HG03280 (cell line): ENCODE measurements around the gene VWA2.
A peak's percentile ranks its signal among the peaks of the same experiment; 100 is the strongest.

Source experiments
- ATAC-seq: cut with Tn5 transposase; IDR thresholded peaks from one replicate; pipeline ENCODE4 v1.9.1; 2021; ENCODE audit warnings: mild to moderate bottlenecking, moderate library complexity; ENCODE audit not compliant: unreplicated experiment

Gene VWA2

GRCh38 chr10:114293075-114293474 lies 54.0 kb downstream of the VWA2 start:
- ATAC-seq, result no peak

- ATAC-seq, result no peak
Observed at GRCh38 chr10:114294549-114294948, 55.5 kb downstream of the VWA2 start.

GRCh38 chr10:114295393-114295792 lies 56.3 kb downstream of the VWA2 start:
- no peak for ATAC-seq

- no peak for ATAC-seq
Observed at GRCh38 chr10:114297136-114297705, 58.2 kb downstream of the VWA2 start.

- no peak for ATAC-seq
Observed at GRCh38 chr10:114300036-114300645, 61.1 kb downstream of the VWA2 start.

GRCh38 chr10:114301177-114301576 lies 62.1 kb downstream of the VWA2 start:
- no peak for ATAC-seq

- ATAC-seq, result no peak
Observed at GRCh38 chr10:114301951-114302710, 63.1 kb downstream of the VWA2 start.

GRCh38 chr10:114303556-114303955 lies 64.5 kb downstream of the VWA2 start:
- ATAC-seq, result peak; percentile 5

- peak; percentile 74 for ATAC-seq
Observed at GRCh38 chr10:114304017-114304570, 65.0 kb downstream of the VWA2 start.

DNA sequence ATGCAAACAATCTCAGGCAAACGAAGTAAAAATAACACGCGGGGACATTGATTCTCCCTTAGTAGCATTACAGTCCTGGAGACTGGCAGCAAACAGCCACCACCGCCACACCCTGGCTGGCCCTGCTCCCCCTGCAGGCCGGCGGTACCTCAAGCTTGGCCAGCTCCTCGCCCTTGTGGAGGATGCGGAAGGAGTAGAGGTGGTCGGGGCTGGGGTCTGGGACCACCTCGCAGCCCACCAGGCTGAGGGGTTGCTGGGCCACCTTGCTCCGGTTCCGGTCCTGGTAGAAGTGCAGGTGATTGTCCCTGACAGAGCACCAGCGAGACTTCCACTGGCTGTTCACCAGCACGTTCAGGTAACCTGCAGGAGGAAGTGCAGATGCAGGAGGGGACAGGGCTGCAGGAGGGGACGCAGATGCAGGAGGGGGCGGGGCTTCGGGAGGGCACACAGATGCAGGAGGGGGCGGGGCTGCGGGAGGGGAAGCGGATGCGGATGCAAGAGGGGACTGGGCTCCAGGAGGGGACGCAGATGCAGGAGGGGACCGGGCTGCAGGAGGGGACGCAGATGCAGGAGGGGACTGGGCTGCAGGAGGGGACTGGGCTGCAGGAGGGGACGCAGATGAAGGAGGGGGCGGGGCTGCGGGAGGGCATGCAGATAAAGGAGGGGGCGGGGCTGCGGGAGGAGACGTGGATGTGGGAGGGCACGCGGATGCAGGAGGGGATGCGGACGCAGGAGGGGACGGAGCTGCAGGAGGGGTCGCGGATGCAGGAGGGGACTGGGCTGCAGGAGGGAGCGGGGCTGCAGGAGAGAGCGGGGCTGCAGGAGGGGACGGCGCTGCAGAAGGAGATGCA lies 65.7 kb downstream of the VWA2 start:
- ATAC-seq, result peak; percentile 59

- no peak for ATAC-seq
Observed at GRCh38 chr10:114305521-114305925, 66.5 kb downstream of the VWA2 start.

DNA sequence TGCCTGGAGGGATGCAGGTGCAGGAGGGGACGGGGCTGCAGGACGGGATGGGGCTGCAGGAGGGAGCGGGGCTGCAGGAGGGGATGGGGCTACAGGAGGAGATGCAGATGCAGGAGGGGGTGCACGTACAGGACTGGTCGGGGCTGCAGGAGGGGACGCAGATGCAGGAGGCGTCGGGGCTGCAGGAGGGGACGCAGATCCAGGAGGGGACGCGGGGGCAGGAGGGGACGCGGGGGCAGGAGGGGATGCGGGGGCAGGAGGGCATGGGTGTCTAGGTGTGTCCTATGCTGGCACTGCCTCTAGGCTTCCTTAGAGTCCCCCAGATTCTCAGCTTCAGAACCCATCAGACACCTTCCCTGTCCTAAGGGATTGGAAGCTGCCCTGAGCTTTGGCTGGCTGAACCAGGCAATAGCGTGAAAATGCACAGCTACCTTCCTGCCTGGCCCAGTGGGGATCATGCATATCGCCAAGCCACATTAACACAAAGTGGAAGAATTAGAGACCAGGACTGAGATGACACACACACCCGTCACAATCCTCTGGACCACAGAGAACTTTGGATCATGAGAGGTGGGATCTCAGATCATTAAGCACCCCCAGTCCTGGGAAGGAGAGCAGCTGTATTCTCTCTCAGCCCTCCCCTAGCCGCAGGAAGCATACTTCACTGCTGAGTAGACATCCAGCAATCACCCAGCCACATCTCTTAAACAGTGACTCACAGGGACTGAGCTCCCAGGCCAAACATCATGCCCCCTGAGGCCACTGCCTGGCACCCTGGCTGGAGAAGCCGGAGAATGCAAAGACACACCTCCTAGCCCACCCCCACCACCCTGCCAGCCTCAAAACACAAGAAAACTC lies 67.3 kb downstream of the VWA2 start:
- ATAC-seq, result no peak

DNA sequence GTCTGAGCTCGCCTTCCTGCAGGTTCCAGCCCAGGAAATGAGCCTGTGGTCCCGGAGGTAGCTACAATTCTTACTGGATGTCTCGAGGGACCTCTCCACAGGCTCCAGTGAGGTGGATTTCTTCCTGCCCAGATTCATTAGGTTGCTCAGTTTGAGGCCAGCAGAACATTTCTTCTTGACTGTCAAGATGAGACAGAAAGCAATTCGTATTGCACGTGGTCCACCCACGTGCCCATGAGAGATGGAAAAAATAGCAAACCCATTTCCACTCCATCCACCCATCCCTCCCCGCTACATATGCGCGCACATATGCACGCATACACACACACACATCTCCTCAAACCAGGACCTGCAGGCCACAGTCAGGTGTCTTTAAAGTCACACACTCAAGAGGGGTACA lies 68.7 kb downstream of the VWA2 start:
- no peak for ATAC-seq

DNA sequence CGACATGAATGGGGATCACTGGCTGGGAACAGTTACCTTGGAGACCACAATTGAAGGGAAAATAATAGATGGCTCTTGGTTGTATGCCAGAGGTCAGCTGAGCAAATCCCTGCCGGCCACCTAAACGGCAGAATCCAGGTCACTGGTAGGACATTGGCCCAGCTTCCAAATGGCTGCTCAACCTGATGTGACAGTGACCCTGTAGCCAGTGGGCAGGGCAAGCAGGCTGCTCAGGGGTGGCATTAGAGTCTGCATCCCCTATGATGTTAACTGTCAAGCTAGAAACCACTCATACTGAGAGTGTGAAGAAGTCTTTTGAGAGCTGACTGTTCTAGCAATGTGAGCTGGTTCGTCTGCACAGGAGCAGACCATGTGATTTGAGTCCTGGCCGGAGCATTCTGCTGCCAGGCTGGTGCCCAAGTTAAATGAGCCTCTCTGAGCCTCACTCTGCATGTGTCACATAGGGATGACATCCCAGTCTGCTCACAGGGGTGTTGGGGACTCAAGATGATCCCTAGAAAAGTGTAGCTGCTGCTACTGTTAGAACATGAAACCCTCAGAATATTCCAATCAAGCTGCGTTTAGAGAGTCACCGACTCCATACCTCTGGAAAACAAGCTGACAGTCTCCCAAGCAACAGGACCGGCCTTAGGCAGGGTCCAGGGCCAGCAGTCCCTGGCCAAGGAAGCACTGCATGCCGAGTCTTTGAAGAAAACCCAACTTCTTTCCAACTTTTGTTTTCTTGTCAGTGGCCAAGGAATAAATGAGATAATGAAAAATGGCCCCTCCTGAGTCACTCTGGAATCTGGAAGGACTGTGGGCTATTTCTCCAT lies 69.7 kb downstream of the VWA2 start:
- ATAC-seq, result no peak

GRCh38 chr10:114309364-114309651 lies 70.3 kb downstream of the VWA2 start:
- ATAC-seq, result no peak

DNA sequence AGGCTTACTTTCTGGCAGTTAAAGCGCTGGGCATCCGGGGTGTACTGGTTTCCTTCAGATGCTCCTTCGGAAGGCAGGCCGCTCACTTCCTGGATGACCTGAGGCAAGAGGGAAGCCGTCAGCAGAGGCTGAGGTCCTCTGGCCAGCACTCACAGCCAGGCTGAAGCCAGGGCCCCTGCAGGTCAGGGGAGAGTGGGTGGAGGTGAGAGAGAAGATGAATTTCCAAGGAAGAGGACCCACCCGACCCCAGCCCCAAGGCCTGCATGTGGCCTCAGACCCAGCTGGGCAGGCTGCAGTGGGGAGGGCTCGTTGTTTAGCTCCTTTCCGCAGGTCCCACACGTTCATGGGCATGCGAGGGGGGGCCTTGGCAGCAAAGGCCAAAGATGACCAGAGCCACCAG lies 71.3 kb downstream of the VWA2 start:
- ATAC-seq, result no peak

- ATAC-seq, result no peak
Observed at GRCh38 chr10:114311023-114311422, 72.0 kb downstream of the VWA2 start.

DNA sequence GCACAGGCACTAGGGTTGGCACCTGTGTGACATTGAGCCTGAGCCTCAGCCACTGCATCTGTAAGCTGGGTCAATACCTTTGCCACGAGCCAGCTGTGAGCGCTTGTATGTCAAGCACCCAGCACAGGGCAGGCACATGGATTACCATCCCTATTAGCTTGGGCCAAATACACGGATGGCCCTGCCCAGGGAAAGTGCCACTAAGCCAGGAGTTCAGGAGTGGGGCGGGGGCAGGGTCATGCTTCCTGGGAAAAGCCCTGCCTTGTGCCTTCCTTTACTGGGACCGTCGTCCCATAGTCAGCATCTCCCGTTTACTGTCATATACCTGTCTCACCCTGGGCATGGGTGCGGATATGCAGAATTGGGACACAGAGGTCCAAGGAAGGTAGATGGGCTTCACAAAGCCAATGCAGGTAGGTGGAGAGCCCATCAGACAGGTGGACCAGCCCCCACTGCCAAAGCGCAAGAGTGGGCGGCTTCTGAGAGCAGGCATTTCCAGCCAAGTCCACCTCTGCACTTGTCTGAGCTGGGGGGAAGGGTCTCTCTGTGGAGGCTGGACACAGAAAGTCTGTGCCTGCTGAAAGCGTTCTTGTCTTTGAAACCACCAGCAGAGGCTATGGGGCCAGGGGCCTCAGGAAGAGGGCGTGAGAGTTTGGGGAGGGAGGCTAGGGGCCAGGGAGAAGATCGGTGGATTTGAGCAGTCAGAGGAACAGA lies 72.6 kb downstream of the VWA2 start:
- ATAC-seq, result no peak

DNA sequence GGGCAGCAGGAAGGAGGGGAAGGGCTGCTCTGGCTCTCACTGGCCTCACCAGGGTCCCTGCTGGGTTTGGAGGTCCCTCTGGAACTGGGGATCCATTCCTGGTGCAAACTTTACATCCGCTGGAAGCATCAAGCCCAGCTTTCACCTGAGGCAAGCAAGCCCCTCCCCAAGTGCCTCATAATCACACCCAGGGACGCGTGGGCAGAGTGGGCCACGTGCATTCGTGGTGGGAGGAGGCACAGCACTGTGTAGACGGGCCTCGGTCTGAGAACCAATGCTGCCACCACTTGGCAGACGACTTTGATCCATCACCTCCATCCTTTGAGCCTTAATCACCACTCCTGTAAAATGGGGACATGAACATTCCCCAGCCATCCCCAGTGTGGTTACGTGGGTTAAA lies 74.1 kb downstream of the VWA2 start:
- ATAC-seq, result no peak
